ENCODE results near the gene DLG2. TPM values are rescaled to one million over a fixed set of nuclear protein-coding genes. Genes with fewer than 3 reads are reported as not detected.

DLG2 gene
- total RNA-seq, 1 donor from 2014 or later: 2.1 TPM

- Mint-ChIP-seq H3K27ac (ENCODE audit: unreplicated experiment) (no peak overlapping the region), H3K9me3 (no peaks in the 10 kb centered on the region), H3K36me3 (ENCODE audit: low read depth) (no peaks in the 10 kb centered on the region), H3K27me3 (ENCODE audit: low read depth) (no peaks in the 10 kb centered on the region), H3K4me3 (no peak overlapping the region), H3K4me1 (no peaks in the 10 kb centered on the region)
- no peak for TF ChIP-seq CTCF (conservative IDR thresholded peaks at IDR 0.05)
- no peak for DNase-seq (ENCODE audit: low read depth, low spot score)
Observed at GRCh38 chr11:83662494-83662893, 1964.7 kb downstream of the DLG2 start.

GRCh38 chr11:83661491-83662350 is 1965.4 kb downstream of the DLG2 start:
- DNase-seq (ENCODE audit: low read depth, low spot score): no peak
- no peak for TF ChIP-seq CTCF (conservative IDR thresholded peaks at IDR 0.05)
- Mint-ChIP-seq H3K27ac (ENCODE audit: unreplicated experiment) (no peak overlapping the region), H3K4me3 (no peak overlapping the region), H3K4me1 (no peaks in the 10 kb centered on the region), H3K9me3 (no peaks in the 10 kb centered on the region), H3K27me3 (ENCODE audit: low read depth) (no peaks in the 10 kb centered on the region), H3K36me3 (ENCODE audit: low read depth) (no peaks in the 10 kb centered on the region)

GRCh38 chr11:83659466-83659865 is 1967.7 kb downstream of the DLG2 start:
- no peak for TF ChIP-seq CTCF (conservative IDR thresholded peaks at IDR 0.05)
- H3K4me1 Mint-ChIP-seq: no peaks in the 10 kb centered on the region
- no peaks in the 10 kb centered on the region for H3K9me3 Mint-ChIP-seq
- no peak overlapping the region for H3K4me3 Mint-ChIP-seq
- no peak for DNase-seq (ENCODE audit: low read depth, low spot score)
- H3K27ac Mint-ChIP-seq (ENCODE audit: unreplicated experiment): no peak overlapping the region
- no peaks in the 10 kb centered on the region for H3K36me3 Mint-ChIP-seq (ENCODE audit: low read depth)
- H3K27me3 Mint-ChIP-seq (ENCODE audit: low read depth): no peaks in the 10 kb centered on the region

GRCh38 chr11:83656796-83657330 is 1970.3 kb downstream of the DLG2 start:
- no peak for TF ChIP-seq CTCF (conservative IDR thresholded peaks at IDR 0.05)
- Mint-ChIP-seq H3K9me3 (no peaks in the 10 kb centered on the region), H3K4me3 (no peak overlapping the region), H3K36me3 (ENCODE audit: low read depth) (no peaks in the 10 kb centered on the region), H3K27ac (ENCODE audit: unreplicated experiment) (no peak overlapping the region), H3K4me1 (no peaks in the 10 kb centered on the region), H3K27me3 (ENCODE audit: low read depth) (no peaks in the 10 kb centered on the region)
- no peak for DNase-seq (ENCODE audit: low read depth, low spot score)

- H3K4me3 Mint-ChIP-seq: no peak overlapping the region
- H3K27me3 Mint-ChIP-seq (ENCODE audit: low read depth): no peaks in the 10 kb centered on the region
- H3K36me3 Mint-ChIP-seq (ENCODE audit: low read depth): no peaks in the 10 kb centered on the region
- DNase-seq (ENCODE audit: low read depth, low spot score): no peak
- H3K9me3 Mint-ChIP-seq: no peaks in the 10 kb centered on the region
- H3K27ac Mint-ChIP-seq (ENCODE audit: unreplicated experiment): no peak overlapping the region
- H3K4me1 Mint-ChIP-seq: no peaks in the 10 kb centered on the region
- no peak for TF ChIP-seq CTCF (conservative IDR thresholded peaks at IDR 0.05)
Observed at GRCh38 chr11:83655976-83656375, 1971.2 kb downstream of the DLG2 start.
